BLaER1 treated with 17β-estradiol and CSF1 and Interleukin-3, amounts not matched to agents 10 nM and 100 nM (cell line): ENCODE results near the gene SOD1.
"Not testable (repeated sequence)": the region's sequence is repeated elsewhere in the genome, so short reads cannot be mapped to it uniquely, and the experiment has no call there.

Source experiments
- H3K27ac ChIP-seq, 11 experiments: shearing (Covaris generic); formaldehyde crosslinking; 2 replicates each; pipeline ENCODE4 v1.8.1; 2022
- H3K27me3 ChIP-seq, 11 experiments: shearing (Covaris generic); formaldehyde crosslinking; 2 replicates each; pipeline ENCODE4 v1.8.1; 2022
- H3K36me3 ChIP-seq, 11 experiments: shearing (Covaris generic); formaldehyde crosslinking; 2 replicates each; pipeline ENCODE4 v1.8.1; 2022
- H3K4me1 ChIP-seq, 10 experiments: shearing (Covaris generic); formaldehyde crosslinking; 2 replicates each; pipeline ENCODE4 v1.8.1; 2022
- H3K4me2 ChIP-seq, 11 experiments: shearing (Covaris generic); formaldehyde crosslinking; 2 replicates each; pipeline ENCODE4 v1.8.1; 2022
- H3K4me3 ChIP-seq, 10 experiments: shearing (Covaris generic); formaldehyde crosslinking; 2 replicates each; pipeline ENCODE4 v1.8.1; 2022
- H3K9ac ChIP-seq, 11 experiments: shearing (Covaris generic); formaldehyde crosslinking; 2 replicates each; pipeline ENCODE4 v1.8.1; 2022
- H3K9me3 ChIP-seq, 11 experiments: shearing (Covaris generic); formaldehyde crosslinking; replicated peaks in 1 of 11; 2 replicates each; pipeline ENCODE4 v1.8.1; 2022
- H4K20me1 ChIP-seq, 11 experiments: shearing (Covaris generic); formaldehyde crosslinking; 2 replicates each; pipeline ENCODE4 v1.8.1; 2022
- Cebpa-rat ChIP-seq, 11 experiments: shearing (Covaris generic); IDR thresholded peaks; 2 replicates each; pipeline ENCODE4 v1.8.1; 2022

Gene SOD1

DNA sequence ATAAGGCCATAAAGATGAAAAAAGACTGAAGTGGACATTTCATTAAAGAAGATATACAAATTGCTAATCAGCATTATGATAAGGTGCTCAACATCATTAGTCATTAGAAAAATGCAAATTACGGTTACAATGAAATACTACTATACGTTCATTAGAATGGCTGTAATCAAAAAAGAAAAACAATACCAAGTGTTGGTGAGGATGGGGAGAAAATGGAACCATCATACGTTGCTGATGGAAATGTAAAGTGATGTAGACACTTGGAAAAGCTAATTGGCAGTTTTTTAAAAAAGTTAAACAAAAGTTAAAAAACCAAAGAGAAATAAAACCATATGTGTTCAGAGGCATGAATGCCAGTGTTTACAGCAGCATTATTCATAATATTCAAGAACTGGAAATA lies 8.6 kb upstream of the SOD1 start:
- Histone ChIP-seq H3K27ac (no peak overlapping the region), H3K4me1 (peaks cover 6 to 16% (median 11%) of the 10 kb centered on the region in 10 experiments; a peak in 15 of 20 replicates), H3K4me2 (no peak overlapping the region), H3K36me3 (no peaks in the 10 kb centered on the region), H3K9me3 (peaks cover 6 to 45% (median 31%) of the 10 kb centered on the region in 11 experiments; a peak in 20 of 22 replicates), H3K27me3 (no peaks in the 10 kb centered on the region), H3K4me3 (no peak overlapping the region), H3K9ac (no peak overlapping the region), H4K20me1 (no peaks in the 10 kb centered on the region)
- TF ChIP-seq Cebpa-rat (IDR thresholded peaks at IDR 0.05) = no peak

DNA sequence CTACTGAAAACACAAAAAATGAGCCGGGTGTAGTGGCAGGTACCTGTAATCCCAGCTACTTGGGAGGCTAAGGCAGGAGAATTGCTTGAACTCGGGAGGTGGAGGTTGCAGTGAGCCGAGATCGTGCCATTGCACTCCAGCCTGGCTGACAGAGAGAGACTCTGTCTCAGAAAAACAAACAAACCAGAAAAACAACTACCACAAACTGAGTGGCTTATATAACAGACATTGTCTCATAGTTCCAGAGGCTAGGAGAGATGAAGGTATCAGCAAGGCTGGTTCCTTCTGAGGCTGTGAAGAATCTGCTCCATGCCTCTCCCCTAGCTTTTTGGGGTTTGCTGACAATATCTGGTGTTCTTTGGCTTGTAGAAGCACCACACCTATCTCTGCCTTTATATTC lies 8.0 kb upstream of the SOD1 start:
- H3K27ac ChIP-seq, H3K4me2 ChIP-seq, H4K20me1 ChIP-seq, H3K9ac ChIP-seq, H3K36me3 ChIP-seq, H3K27me3 ChIP-seq, H3K4me3 ChIP-seq: not testable (repeated sequence)
- H3K9me3 ChIP-seq = peaks cover 6 to 42% (median 30%) of the 10 kb centered on the region in 11 experiments; a peak in 20 of 22 replicates
- peaks cover 6 to 16% (median 13%) of the 10 kb centered on the region in 10 experiments; a peak in 15 of 20 replicates for H3K4me1 ChIP-seq

DNA sequence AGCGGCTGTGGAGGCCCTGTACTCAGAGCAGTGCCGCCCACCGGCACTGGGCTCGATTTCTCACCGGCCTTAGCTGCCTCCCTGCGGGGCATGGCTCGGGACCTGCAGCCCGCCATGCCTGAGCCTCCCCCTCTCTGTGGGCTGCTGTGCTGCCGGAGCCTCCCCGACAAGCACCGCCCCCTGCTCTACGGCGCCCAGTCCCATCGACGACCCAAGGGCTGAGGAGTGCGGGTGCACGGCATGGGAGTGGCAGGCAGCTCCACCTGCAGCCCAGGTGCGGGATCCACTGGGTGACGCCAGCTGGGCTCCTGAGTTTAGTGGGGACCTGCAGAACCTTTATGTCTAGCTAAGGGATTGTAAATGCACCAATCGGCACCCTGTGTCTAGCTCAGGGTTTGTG lies 5.2 kb upstream of the SOD1 start:
- no peaks in the 10 kb centered on the region for H3K36me3 ChIP-seq
- H3K27ac ChIP-seq = no peak overlapping the region
- no peaks in the 10 kb centered on the region for H4K20me1 ChIP-seq
- TF ChIP-seq Cebpa-rat (IDR thresholded peaks at IDR 0.05) = no peak
- peak overlapping the region in 9 of 11 experiments; percentile 47 to 68 (median 52); a peak in 13 of 22 replicates for H3K4me2 ChIP-seq
- H3K9me3 ChIP-seq = peaks cover 6 to 39% (median 28%) of the 10 kb centered on the region in 11 experiments; a peak in 20 of 22 replicates
- H3K27me3 ChIP-seq = no peaks in the 10 kb centered on the region
- H3K4me3 ChIP-seq = no peak overlapping the region
- H3K9ac ChIP-seq = no peak overlapping the region
- H3K4me1 ChIP-seq = peaks cover 0 to 23% (median 13%) of the 10 kb centered on the region in 10 experiments; a peak in 13 of 20 replicates

GRCh38 chr21:31654821-31655580 lies 4.5 kb upstream of the SOD1 start:
- not testable (repeated sequence) for H3K36me3 ChIP-seq, H4K20me1 ChIP-seq, H3K27me3 ChIP-seq, H3K4me3 ChIP-seq, H3K27ac ChIP-seq
- Histone ChIP-seq H3K4me2 (peak overlapping the region; percentile 47 to 68 (median 52)), H3K4me1 (peaks cover 0 to 23% (median 13%) of the 10 kb centered on the region in 10 experiments; a peak in 13 of 20 replicates), H3K9me3 (peaks cover 2 to 33% (median 23%) of the 10 kb centered on the region in 11 experiments; a peak in 18 of 22 replicates), H3K9ac (peak overlapping the region in 3 of 11 experiments; percentile 11 to 53 (median 41); a peak in 2 of 22 replicates)

GRCh38 chr21:31656199-31657095 lies 3.0 kb upstream of the SOD1 start:
- TF ChIP-seq Cebpa-rat (IDR thresholded peaks at IDR 0.05) = no peak
- no peak overlapping the region for H3K4me3 ChIP-seq
- peak overlapping the region in 2 of 11 experiments; percentile 50 to 52; a peak in 1 of 22 replicates for H3K4me2 ChIP-seq
- H3K27ac ChIP-seq = no peak overlapping the region
- H3K36me3 ChIP-seq = peaks cover under 1 to 4% (median 3%) of the 10 kb centered on the region in 11 experiments; a peak in 13 of 22 replicates
- peaks cover 9 to 35% (median 23%) of the 10 kb centered on the region in 10 experiments for H3K4me1 ChIP-seq
- no peaks in the 10 kb centered on the region for H3K27me3 ChIP-seq
- peaks cover 3 to 18% (median 13%) of the 10 kb centered on the region in 11 experiments; a peak in 20 of 22 replicates for H4K20me1 ChIP-seq
- H3K9me3 ChIP-seq = peaks cover 0 to 26% (median 12%) of the 10 kb centered on the region in 11 experiments; a peak in 15 of 22 replicates
- no peak overlapping the region for H3K9ac ChIP-seq

DNA sequence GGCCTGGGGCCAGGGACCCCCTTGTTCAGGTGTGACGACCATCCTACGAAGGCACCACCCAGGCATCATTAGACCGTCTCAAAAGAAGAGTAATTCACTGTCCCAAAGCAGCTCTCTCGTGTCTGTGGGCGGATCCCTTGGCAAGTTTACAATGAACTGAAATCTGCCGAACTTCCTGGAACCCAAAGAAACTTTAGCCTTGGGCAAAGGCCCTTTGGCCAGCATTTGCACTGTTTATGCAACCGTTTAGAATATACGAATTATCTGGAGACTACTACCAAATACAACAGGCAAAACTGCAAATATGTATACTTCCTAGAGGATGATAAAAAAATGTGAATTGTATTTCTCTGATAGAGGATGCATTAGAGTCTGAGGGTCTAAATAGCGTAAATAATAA lies 1.4 kb upstream of the SOD1 start:
- no peak overlapping the region for H3K4me2 ChIP-seq

GRCh38 chr21:31659286-31659535 lies 282 bp upstream of the SOD1 start:
- peaks cover 0 to 21% (median 4%) of the 10 kb centered on the region in 11 experiments; a peak in 15 of 22 replicates for H3K9me3 ChIP-seq
- H3K27me3 ChIP-seq = no peaks in the 10 kb centered on the region
- H3K4me3 ChIP-seq = peak overlapping the region; percentile 79 to 92 (median 83)
- peaks cover 26 to 46% (median 41%) of the 10 kb centered on the region in 11 experiments; a peak in 20 of 22 replicates for H4K20me1 ChIP-seq
- H3K27ac ChIP-seq = peak overlapping the region in 9 of 11 experiments; percentile 81 to 94 (median 92); a peak in 16 of 22 replicates
- H3K9ac ChIP-seq = peak overlapping the region in 10 of 11 experiments; percentile 87 to 98 (median 92); a peak in 19 of 22 replicates
- no peak for TF ChIP-seq Cebpa-rat (IDR thresholded peaks at IDR 0.05)
- peaks cover 33 to 57% (median 49%) of the 10 kb centered on the region in 10 experiments for H3K4me1 ChIP-seq
- H3K36me3 ChIP-seq = peaks cover 15 to 31% (median 28%) of the 10 kb centered on the region in 11 experiments
- peak overlapping the region; percentile 66 to 95 (median 89) for H3K4me2 ChIP-seq

More for the DNA sequence above, 1.4 kb upstream of the SOD1 start:
- Histone ChIP-seq H3K9me3 (peaks cover 0 to 26% (median 9%) of the 10 kb centered on the region in 11 experiments; a peak in 15 of 22 replicates), H3K4me1 (peaks cover 22 to 50% (median 38%) of the 10 kb centered on the region in 10 experiments), H3K27ac (no peak overlapping the region), H3K36me3 (peaks cover 6 to 20% (median 16%) of the 10 kb centered on the region in 11 experiments; a peak in 18 of 22 replicates), H3K4me3 (no peak overlapping the region), H3K9ac (no peak overlapping the region), H3K27me3 (no peaks in the 10 kb centered on the region), H4K20me1 (peaks cover 15 to 34% (median 29%) of the 10 kb centered on the region in 11 experiments; a peak in 20 of 22 replicates)
- TF ChIP-seq Cebpa-rat (IDR thresholded peaks at IDR 0.05) = no peak

DNA sequence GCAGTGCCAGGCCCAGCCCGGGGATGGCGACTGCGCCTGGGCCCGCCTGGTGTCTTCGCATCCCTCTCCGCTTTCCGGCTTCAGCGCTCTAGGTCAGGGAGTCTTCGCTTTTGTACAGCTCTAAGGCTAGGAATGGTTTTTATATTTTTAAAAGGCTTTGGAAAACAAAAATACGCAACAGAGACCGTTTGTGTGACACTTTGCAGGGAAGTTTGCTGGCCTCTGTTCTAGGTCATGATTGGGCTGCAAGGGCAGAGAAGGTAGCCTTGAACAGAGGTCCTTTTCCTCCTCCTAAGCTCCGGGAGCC lies 719 bp downstream of the SOD1 start:
- no peak for TF ChIP-seq Cebpa-rat (IDR thresholded peaks at IDR 0.05)
- Histone ChIP-seq H3K27me3 (no peaks in the 10 kb centered on the region), H3K9me3 (peaks cover 0 to 17% (median 0%) of the 10 kb centered on the region in 11 experiments; a peak in 4 of 22 replicates), H3K9ac (peak overlapping the region; percentile 87 to 98 (median 91)), H3K27ac (peak overlapping the region; percentile 76 to 94 (median 89); a peak in 21 of 22 replicates), H3K4me1 (peaks cover 35 to 57% (median 53%) of the 10 kb centered on the region in 10 experiments), H3K36me3 (peaks cover 25 to 41% (median 34%) of the 10 kb centered on the region in 11 experiments), H3K4me2 (peak overlapping the region; percentile 74 to 96 (median 90)), H3K4me3 (peak overlapping the region; percentile 79 to 92 (median 83)), H4K20me1 (peaks cover 35 to 56% (median 51%) of the 10 kb centered on the region in 11 experiments; a peak in 20 of 22 replicates)
